Loucy (cell line): ENCODE measurements around the gene RTN4RL2.

Experiments used
- EZH2phosphoT487 ChIP-seq: fragments of 200-600 bp; IDR thresholded peaks from 2 replicates; pipeline ENCODE4 v1.6.1; 2018; ENCODE audit warnings: antibody characterized with exemption, mild to moderate bottlenecking, moderate library complexity, borderline replicate concordance
- TF ChIP-seq, protein P1 (sequence below): fragments of 200-600 bp; sonication (generic); conservative IDR thresholded peaks from 2 replicates; pipeline ENCODE4 v1.5.1; 2014; ENCODE audit warnings: mild to moderate bottlenecking, antibody characterized with exemption, low read length

DNA sequence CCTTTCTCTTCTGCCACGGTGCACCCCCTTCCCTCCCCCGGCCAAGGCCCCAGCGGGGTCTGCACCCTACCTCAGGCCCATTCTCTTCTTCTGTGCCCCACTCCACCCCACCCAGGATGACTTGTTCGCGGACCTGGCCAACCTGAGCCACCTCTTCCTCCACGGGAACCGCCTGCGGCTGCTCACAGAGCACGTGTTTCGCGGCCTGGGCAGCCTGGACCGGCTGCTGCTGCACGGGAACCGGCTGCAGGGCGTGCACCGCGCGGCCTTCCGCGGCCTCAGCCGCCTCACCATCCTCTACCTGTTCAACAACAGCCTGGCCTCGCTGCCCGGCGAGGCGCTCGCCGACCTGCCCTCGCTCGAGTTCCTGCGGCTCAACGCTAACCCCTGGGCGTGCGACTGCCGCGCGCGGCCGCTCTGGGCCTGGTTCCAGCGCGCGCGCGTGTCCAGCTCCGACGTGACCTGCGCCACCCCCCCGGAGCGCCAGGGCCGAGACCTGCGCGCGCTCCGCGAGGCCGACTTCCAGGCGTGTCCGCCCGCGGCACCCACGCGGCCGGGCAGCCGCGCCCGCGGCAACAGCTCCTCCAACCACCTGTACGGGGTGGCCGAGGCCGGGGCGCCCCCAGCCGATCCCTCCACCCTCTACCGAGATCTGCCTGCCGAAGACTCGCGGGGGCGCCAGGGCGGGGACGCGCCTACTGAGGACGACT lies 15.9 kb downstream of the RTN4RL2 start:
- TF ChIP-seq, protein P1, sequence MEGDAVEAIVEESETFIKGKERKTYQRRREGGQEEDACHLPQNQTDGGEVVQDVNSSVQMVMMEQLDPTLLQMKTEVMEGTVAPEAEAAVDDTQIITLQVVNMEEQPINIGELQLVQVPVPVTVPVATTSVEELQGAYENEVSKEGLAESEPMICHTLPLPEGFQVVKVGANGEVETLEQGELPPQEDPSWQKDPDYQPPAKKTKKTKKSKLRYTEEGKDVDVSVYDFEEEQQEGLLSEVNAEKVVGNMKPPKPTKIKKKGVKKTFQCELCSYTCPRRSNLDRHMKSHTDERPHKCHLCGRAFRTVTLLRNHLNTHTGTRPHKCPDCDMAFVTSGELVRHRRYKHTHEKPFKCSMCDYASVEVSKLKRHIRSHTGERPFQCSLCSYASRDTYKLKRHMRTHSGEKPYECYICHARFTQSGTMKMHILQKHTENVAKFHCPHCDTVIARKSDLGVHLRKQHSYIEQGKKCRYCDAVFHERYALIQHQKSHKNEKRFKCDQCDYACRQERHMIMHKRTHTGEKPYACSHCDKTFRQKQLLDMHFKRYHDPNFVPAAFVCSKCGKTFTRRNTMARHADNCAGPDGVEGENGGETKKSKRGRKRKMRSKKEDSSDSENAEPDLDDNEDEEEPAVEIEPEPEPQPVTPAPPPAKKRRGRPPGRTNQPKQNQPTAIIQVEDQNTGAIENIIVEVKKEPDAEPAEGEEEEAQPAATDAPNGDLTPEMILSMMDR = no peak
- TF ChIP-seq EZH2phosphoT487 = no peak
